HG03280 (cell line): Measurements from ENCODE around the gene CALY.
A peak's percentile ranks its signal among the peaks of the same experiment; 100 is the strongest.

Experiments
- ATAC-seq: cut with Tn5 transposase; IDR thresholded peaks from one replicate; pipeline ENCODE4 v1.9.1; 2021; ENCODE audit warnings: mild to moderate bottlenecking, moderate library complexity; ENCODE audit not compliant: unreplicated experiment

The CALY gene

DNA sequence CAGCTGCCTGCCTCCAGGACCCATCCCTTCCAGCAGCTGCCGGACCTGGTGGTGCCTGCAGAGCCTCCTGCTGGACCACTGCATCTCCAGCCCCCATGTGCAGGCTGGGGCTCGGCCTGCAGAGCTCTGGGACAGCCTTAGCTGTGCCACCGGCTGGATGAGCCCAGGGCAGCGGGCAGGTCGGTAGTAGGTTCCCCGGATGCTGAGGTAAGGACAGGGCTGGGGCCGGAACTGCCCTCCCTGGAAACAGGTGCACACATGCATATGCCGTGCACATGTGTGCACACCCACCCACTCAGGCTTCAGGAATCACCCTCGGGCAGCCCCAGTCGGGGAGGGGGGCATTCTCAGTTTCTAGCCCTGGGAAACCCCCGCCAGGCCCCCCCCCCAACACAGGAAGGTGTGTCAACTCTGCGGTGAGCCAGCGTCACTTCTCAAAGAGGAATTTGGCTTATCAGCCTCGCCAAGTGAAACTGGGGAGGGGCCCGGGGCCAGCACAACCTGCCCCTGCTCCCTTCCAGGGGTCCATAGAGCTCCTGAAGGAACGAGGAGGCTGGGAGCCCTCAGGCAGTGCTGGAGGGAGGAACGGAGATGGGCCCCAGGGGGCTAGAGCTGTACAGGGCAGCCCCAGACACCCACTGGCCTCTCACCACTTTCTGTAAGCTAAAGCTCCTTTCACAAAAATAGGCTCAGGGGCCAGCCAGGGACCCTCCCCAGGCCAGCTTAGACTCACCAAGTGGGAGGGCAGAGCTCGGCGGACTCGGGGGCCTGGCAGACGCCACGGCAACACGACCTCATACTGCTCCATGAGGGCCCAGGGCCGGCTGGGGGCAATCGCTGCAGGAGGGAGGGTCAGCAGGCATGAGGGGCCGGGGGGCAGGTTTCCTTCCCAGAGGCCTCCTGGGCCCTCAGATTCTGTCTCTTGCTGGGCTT, 61.7 kb downstream of the CALY start:
- ATAC-seq, result peak; percentile 42
